GM21381 (cell line): ENCODE data around the gene LENG1.

Experiments used
- ATAC-seq: cut with Tn5 transposase; IDR thresholded peaks from one replicate; pipeline ENCODE4 v1.9.1; 2021; ENCODE audit warnings: mild to moderate bottlenecking, moderate library complexity; ENCODE audit not compliant: unreplicated experiment

LENG1 gene

GRCh38 chr19:54165222-54165621 is 5.7 kb upstream of the LENG1 start:
- ATAC-seq = no peak

DNA sequence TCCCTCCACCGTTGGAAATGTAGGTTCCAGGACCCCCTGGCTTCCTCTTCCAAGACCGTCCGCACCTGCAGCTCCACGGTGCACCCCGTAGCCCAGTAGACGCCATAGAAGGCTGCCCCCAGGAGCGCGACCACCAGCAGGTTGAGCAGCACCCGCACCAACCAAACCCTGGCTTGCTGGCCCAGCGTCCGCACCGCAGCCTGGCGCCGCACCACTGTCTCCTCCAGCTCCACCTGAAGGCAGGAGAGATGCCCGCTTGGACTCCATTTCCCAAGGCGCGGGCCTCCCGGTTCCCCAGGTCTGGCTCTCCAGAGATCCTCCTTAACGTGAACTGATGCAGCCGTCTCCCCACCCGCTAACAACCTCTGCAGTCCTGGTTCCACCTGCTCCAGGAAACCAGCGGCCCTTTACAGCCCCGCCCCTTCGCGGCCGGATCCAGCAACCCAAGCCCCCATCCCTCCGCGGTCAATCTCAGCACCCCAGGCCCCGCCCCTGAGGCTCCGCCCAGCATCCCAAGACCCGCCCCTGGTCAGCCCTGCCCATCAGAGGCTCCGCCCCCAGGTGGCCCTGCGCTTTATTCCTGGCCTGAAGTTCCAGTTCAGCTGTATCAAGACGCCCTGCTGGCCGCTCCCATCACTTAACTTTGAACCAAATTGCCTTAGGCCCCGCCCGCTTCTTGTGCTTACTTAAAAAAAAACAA is 5.0 kb upstream of the LENG1 start:
- ATAC-seq = no peak

DNA sequence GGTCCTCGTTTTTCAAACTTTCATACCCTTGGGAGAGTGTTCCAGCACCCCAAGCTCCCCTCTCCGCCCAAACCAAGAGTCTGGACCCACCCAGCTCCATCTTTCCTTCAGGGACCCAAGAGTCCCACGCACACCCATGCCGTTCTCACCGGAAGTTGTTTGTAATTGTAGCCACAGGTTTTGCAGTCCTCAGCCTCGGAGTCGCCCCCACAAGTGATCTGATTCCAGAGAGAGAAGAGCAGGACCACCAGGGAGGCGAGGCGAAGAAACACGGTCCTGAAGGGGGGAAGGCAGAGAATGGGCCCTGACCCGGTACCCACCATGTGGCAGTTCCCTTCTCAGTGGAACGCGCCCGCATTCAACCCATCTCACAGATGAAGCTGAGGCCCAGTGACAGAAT is 3.4 kb upstream of the LENG1 start:
- no peak for ATAC-seq

DNA sequence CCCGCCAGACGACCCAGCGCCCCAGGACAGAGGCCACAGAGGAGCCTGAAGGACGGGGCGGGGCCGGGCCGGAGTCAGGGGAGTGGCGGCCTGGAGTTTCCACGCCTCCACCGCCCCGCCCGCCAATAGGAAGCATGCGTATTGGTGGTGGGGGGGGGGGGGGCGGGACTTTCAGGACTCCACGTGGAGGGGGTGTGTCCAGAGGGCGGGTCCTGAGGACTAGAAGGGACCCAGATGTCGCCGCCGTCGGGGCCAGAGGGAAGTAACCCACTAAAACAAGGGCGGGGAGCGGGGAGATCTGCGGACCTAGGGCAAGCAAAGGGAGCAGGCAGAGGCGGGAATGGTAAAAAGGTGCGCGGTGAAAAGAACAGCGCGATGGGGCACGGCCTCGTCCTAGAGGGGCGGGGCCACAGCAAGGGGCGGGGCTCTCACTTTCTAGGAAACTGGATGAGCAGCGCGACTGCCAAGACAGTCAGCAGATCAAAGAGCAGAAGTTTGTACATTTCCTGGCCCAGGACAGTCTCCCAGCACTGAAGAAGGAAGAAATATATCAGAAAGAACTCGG is 2.8 kb upstream of the LENG1 start:
- ATAC-seq = no peak

DNA sequence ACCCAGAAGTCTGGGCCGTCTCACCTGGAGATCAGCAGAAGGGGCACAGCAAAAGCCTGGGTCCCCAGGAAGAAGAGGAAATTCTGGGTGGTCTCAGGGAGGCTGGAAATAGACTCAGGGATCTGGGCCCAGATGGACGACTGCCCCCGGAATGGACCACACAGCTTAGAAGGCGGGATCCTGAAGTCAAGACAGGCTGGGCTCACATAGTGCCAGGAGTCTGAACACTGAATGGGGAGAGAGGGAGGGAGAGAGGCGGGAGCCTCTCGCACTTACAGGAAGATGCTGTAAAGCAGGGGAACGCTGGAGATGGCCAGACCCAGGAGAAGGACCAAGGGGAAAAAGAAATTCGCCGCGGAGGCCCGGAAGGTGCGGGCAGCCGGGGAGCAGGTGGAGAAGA is 1.3 kb upstream of the LENG1 start:
- ATAC-seq = no peak

GRCh38 chr19:54160182-54160811 is 776 bp upstream of the LENG1 start:
- ATAC-seq = no peak

DNA sequence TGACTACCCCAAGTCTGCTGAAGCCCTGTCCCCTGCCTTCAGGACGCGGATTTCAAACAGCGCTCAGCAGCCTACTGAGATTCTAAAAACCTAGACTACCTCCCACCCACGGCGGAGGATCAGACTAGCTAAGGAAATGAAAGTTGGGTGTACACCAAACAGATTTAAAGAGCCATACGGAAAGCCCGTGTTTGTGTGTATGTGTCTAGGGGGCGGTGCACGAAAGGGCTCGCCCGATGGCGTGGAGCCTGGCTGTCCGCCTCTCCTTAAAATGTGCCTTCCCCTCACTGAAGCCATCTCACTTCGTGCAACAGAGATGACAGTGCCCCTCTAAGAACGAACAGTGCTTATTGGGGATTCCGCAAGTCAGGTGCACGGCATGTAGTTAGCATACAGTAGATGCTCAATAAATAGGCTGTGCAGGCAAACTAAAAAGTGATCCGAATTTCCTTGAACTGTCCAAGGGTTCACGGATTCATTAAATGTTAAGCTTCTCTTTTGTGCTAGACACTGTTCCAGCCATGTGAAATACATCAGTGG is 639 bp downstream of the LENG1 start:
- ATAC-seq = no peak

DNA sequence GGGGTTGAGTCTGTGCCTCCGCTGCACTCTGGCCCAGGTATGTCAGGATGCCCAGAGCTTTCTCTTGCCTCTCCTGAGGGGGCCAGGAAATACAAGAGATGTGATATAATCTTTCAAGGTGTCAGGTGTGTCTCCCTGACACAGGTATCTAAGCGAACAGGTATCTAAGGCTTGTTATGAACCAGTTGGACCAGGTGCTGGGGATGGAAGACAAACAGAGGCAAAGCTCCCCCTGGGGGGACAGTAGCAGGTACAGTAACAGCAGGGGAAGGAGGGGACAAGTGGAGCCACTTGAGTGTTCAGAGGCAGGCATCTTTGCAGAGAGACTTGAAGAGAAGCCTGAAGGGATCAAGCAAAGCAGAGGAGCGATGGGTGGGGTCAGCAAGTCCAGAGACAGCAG is 2.6 kb downstream of the LENG1 start:
- ATAC-seq = no peak

GRCh38 chr19:54156490-54156889 is 3.0 kb downstream of the LENG1 start:
- no peak for ATAC-seq

DNA sequence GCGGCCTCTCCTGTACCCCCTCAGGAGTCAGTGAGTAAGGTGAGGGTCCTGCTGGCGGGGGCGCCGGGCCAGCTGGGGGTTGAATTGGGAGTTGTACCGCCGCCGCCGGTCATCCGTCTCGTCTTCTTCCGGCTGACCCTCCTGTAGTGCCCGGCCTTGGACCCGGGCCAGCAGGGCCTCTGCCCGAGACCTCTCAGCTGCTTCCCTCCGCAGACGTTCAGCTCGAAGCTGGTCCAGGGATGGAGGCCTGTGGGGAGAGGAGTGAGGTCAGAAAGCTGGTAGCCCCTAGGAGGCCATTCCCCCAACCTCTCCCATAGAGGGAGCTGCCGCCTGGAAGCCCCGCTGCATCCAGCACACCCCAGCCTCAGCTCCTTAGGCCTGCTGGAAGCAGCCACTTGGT is 3.8 kb downstream of the LENG1 start:
- ATAC-seq = no peak

- no peak for ATAC-seq
Observed at GRCh38 chr19:54154603-54155345, 4.7 kb downstream of the LENG1 start.

GRCh38 chr19:54153731-54154326 is 5.7 kb downstream of the LENG1 start:
- ATAC-seq = no peak

DNA sequence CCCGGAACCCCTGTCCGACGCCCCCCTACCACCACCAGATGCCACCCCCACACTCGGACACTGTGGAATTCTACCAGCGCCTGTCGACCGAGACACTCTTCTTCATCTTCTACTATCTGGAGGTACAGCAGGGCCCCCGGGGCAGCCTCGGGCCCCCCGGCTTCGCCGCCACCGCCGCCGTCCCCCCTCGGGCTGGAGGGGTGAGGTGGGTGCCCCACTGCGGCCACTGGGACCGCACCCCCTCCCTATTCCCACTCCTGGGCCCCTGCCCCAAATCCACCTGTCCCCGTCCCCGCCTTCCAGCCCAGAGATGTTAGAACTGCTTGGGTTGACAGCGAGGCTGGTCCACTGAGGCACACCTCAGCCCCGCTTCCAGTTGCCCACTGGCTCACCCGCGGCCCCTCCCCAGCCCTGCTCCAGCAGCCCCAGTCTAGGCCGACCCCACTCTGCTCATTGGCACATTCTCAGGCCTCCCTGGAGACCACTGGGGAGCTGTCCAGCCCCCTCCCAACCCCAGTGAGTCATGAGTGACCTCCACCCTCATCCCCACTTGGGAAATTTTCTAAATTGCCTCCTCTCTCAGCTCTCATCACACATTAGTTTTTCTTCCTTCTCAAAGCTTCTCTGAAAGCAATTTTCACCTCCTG is 6.5 kb downstream of the LENG1 start:
- ATAC-seq = no peak

GRCh38 chr19:54152267-54152666 is 7.3 kb downstream of the LENG1 start:
- no peak for ATAC-seq

DNA sequence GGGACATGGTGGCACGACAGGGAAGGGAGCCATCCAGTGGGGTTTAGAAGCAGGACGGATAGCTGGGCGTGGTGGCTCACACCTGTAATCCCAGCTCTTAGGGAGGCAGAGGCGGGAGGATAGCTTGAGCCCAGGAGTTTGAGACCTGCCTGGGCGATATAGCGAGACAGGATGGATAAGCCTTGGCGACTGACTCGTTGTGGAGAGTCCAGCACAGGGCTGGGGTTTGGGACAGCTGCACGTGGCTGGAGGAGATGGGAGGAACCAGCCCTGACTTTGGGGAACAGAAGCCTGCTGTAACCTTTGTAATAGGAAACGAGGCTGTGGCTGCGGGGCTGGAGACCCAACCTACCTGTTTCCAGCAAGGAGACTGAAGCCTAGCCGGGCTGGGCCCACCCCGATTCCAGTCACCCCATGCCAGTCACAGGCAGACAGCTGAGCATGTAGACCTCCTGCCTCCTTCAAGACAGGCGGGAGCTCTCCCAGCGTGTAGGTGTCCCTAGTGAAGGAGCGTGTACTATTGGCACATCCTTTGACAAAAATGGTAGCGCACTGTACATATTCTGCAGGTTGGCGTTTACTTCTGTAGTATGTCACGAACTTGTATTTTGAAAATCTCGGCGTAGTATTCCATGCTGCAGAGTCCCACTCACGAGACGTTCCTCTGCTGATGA is 8.0 kb downstream of the LENG1 start:
- ATAC-seq = no peak

DNA sequence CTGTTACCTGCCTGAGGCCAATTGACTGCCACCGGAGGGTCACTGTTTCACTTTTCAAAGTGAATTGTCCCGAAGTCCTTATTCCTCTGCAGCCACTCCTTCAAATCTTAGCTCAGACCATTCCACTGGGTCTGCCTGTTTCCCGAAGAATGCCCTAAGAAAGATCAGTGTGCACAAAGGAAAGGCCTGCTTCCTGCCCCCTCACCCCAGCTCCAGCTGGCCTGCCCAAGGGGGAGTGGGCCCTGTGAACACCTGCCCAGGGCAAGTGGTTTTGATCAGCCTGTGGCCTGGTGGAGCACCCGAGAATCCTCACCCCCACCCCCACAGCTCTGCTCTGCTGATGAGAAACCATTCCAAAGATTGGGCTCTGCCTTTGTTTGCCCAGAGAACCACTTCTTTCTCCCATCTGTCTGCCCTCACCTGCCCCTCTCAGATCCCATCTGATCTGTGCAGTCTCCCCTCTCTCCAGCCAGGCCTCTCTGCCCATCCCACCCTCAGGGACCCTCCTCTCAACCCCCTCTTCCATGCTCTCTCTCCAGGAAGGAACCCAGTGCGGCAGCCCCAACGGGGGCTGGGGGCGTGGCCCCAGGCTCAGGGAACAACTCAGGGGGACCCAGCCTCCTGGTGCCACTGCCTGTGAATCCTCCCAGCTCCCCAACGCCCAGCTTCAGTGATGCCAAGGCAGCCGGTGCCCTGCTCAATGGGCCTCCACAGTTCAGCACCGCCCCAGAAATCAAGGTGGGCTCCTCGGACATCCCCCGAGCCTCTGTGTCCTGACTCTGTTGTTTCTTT is 10.3 kb downstream of the LENG1 start:
- ATAC-seq = no peak

DNA sequence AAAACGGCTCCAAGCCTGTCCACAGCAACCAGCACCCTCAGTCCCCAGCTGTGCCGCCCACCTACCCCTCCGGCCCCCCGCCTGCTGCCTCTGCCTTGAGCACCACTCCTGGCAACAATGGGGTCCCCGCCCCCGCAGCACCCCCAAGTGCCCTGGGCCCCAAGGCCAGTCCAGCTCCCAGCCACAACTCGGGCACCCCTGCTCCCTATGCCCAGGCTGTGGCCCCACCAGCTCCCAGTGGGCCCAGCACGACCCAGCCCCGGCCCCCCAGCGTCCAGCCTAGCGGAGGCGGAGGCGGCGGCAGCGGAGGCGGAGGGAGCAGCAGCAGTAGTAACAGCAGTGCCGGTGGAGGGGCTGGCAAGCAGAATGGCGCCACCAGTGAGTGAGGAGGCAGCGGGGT is 11.4 kb downstream of the LENG1 start:
- no peak for ATAC-seq

GRCh38 chr19:54147676-54148075 is 11.8 kb downstream of the LENG1 start:
- ATAC-seq = no peak

- no peak for ATAC-seq
Observed at GRCh38 chr19:54145541-54146158, 13.9 kb downstream of the LENG1 start.
